K562 (cell line): ENCODE results near the gene IQGAP3. TPM values are rescaled to one million over a fixed set of nuclear protein-coding genes. Genes with fewer than 3 reads are reported as not detected.

Source experiments
- CBX5 ChIP-seq: IDR thresholded peaks from 2 replicates; pipeline ENCODE4 v1.6.1; 2014; ENCODE audit warnings: low read depth, borderline replicate concordance
- CHD4 ChIP-seq: fragments of 200-600 bp; sonication (generic); IDR thresholded peaks from 3 replicates; pipeline ENCODE4 v1.6.1; 2012; ENCODE audit warnings: low read depth, mild to moderate bottlenecking, mixed read lengths, low read length, inconsistent platforms; ENCODE audit not compliant: insufficient read depth, insufficient replicate concordance, poor library complexity, severe bottlenecking
- ERF ChIP-seq: fragments of 450-650 bp; formaldehyde crosslinking; IDR thresholded peaks from 2 replicates; pipeline ENCODE4 v1.4.0; 2020; ENCODE audit warnings: mild to moderate bottlenecking, mixed read lengths
- ETS2 ChIP-seq: IDR thresholded peaks from 2 replicates; pipeline ENCODE4 v1.6.1; 2016; ENCODE audit warnings: borderline replicate concordance, missing genetic modification characterization, mild to moderate bottlenecking, moderate library complexity, missing compliant biosample characterization; ENCODE audit not compliant: poor library complexity, severe bottlenecking
- FOXM1 ChIP-seq, 2 experiments: fragments of 450-650 bp in 1 of 2; sonication (generic) in 1 of 2; formaldehyde crosslinking in 1 of 2; IDR thresholded peaks; 2 replicates each; pipeline versions ENCODE4 v1.6.1 to v1.9.0; 2017 to 2022; ENCODE audit warnings: low read depth in 2 of 2, mild to moderate bottlenecking in 2 of 2, missing genetic modification reagents in 1 of 2, moderate library complexity in 1 of 2
- MAZ ChIP-seq, 2 experiments: fragments of 450-650 bp in 1 of 2; sonication (generic) in 1 of 2; formaldehyde crosslinking; IDR thresholded peaks in 1 of 2; conservative IDR thresholded peaks in 1 of 2; 2 replicates each; pipeline versions ENCODE4 v1.4.0 to v1.5.0; 2020; ENCODE audit warnings: mild to moderate bottlenecking in 1 of 2, missing genetic modification reagents in 1 of 2
- NFIC ChIP-seq: fragments of 450-650 bp; IDR thresholded peaks from 2 replicates; pipeline ENCODE4 v1.6.1; 2017; ENCODE audit warnings: mild to moderate bottlenecking, inconsistent platforms
- PHF20 ChIP-seq: fragments of 450-650 bp; IDR thresholded peaks from 2 replicates; pipeline ENCODE4 v1.6.1; 2018; ENCODE audit not compliant: partially characterized antibody
- RBBP5 ChIP-seq: fragments of 200-600 bp; sonication (generic); IDR thresholded peaks from 2 replicates; pipeline ENCODE4 v1.6.1; 2012; ENCODE audit warnings: borderline replicate concordance, mild to moderate bottlenecking, low read length, control low read depth, inconsistent platforms; ENCODE audit not compliant: insufficient read depth, poor library complexity, severe bottlenecking
- RFX7 ChIP-seq: fragments of 250-450 bp; sonication (Bioruptor Pico); IDR thresholded peaks from 2 replicates; pipeline ENCODE4 v1.5.1; 2021; ENCODE audit warnings: mild to moderate bottlenecking
- TRIM24 ChIP-seq, 2 experiments: fragments of 450-650 bp; IDR thresholded peaks; 2 replicates each; pipeline ENCODE4 v1.6.1; 2016
- ZBTB7A ChIP-seq: IDR thresholded peaks from 2 replicates; pipeline ENCODE4 v1.6.1; 2011; ENCODE audit warnings: low read depth, mild to moderate bottlenecking, low read length, moderate library complexity, borderline replicate concordance; ENCODE audit not compliant: control insufficient read depth
- ZNF165 ChIP-seq: fragments of 250-450 bp; sonication (Bioruptor Pico); IDR thresholded peaks from 2 replicates; pipeline ENCODE4 v1.4.0; 2020; ENCODE audit warnings: borderline replicate concordance
- ZNF263 ChIP-seq: sonication (generic); formaldehyde crosslinking; IDR thresholded peaks from 2 replicates; pipeline ENCODE4 v1.8.0; 2022; ENCODE audit warnings: mild to moderate bottlenecking, missing genetic modification reagents, borderline replicate concordance
- ZNF324 ChIP-seq: fragments of 250-450 bp; sonication (Bioruptor Pico); IDR thresholded peaks from 2 replicates; pipeline ENCODE4 v1.4.0; 2020; ENCODE audit warnings: mild to moderate bottlenecking
- ZNF436 ChIP-seq: fragments of 250-450, 450-650 bp; sonication (Bioruptor Pico); formaldehyde crosslinking; IDR thresholded peaks from 2 replicates; pipeline ENCODE4 v1.7.0; 2020; ENCODE audit warnings: mild to moderate bottlenecking
- polyA plus RNA-seq, 8 experiments: library from polyadenylated mRNA; depleted of rRNA in 4 of 8; stranded (reverse) in 5 of 8; unstranded in 3 of 8; fragments of >200 nt; fragmentation: Nextera tagmentation in 2 of 8; fragmentation: Illumina TruSeq in 1 of 8; extraction: Ambion mirVana in 2 of 8; extraction: Trizol in 1 of 8; gene quantifications; 2 replicates each; pipeline versions ENCODE4 v1.2.1 to v1.2.3, GENCODE V29; 2011 to 2014; ENCODE audit warnings: inconsistent platforms in 1 of 8, missing spikeins in 1 of 8
- total RNA-seq, 7 experiments: library from RNA; depleted of rRNA in 6 of 7; stranded (reverse); fragments of >200 nt in 6 of 7; fragmentation: Illumina TruSeq in 2 of 7; extraction: Trizol in 2 of 7; gene quantifications; 2 replicates each; pipeline versions ENCODE4 v1.2.1 to v1.2.3, GENCODE V29; 2011 to 2021; ENCODE audit warnings: low replicate concordance in 1 of 7
- TF ChIP-seq, protein P1 (sequence below): sonication (generic); formaldehyde crosslinking; IDR thresholded peaks from 2 replicates; pipeline ENCODE4 v1.8.0; 2023; ENCODE audit warnings: mild to moderate bottlenecking, missing genetic modification reagents
- TF ChIP-seq, protein P2 (sequence below): fragments of 450-650 bp; IDR thresholded peaks from 2 replicates; pipeline ENCODE4 v1.7.1; 2018; ENCODE audit warnings: mild to moderate bottlenecking, low read depth; ENCODE audit not compliant: partially characterized antibody
- TF ChIP-seq, protein P3 (sequence below): fragments of 450-650 bp; IDR thresholded peaks from 2 replicates; pipeline ENCODE4 v1.6.1; 2017; ENCODE audit warnings: mild to moderate bottlenecking, moderate library complexity
- TF ChIP-seq, protein P4 (sequence below): sonication (generic); formaldehyde crosslinking; IDR thresholded peaks from 2 replicates; pipeline ENCODE4 v1.9.0; 2022; ENCODE audit warnings: mild to moderate bottlenecking, missing genetic modification reagents

Gene IQGAP3
- total and polyA plus RNA-seq, 9 of the 15 experiments (the other 6 are each of a cell fraction or from before 2014, with no cell fraction given): 1.4 to 16.6 (median 11.9) TPM

DNA sequence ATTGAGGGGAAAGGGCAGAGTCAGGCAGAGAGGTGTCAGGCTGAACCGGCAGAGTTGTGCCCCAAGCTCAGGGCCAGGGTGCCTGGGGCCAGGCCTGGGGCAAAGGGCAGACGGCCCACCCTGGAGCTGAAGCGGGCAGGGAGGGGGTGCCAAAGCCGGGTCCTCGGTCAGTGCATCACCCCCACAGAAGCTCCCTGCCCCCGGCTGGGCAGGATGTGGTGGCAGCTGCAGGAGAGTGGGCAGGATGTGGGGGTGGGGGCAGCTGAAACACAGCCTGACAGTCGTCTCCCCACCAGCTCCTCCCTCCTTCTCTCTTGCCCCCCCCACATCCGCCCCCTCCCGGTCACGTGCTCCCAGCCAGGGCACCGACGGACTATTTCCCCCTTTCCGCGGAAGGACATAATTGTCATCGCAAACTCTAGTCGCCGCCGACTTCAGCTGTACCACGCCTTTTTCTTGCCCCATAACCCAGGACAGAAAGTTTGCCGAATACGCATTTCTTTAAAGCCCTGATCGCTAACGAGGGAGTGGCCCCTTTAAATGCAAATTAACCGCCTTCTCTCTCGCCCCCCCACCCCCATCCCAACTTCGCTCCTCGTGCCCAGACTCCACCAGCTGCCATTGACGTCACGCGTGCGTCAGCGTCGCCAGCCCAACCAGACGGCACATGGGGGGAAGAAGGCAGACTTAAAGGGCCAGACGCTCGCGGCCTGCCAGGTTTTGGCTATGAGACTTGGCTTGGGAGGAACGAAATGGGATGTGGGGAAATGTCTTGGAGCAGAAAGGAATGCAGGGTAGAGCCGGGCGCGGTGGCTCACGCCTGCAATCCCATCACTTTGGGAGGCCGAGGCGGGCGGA is 67.3 kb downstream of the IQGAP3 start (continued):
- TF ChIP-seq, protein P1, sequence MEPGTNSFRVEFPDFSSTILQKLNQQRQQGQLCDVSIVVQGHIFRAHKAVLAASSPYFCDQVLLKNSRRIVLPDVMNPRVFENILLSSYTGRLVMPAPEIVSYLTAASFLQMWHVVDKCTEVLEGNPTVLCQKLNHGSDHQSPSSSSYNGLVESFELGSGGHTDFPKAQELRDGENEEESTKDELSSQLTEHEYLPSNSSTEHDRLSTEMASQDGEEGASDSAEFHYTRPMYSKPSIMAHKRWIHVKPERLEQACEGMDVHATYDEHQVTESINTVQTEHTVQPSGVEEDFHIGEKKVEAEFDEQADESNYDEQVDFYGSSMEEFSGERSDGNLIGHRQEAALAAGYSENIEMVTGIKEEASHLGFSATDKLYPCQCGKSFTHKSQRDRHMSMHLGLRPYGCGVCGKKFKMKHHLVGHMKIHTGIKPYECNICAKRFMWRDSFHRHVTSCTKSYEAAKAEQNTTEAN (CRISPR knock-in tag): no peak
- TF ChIP-seq RBBP5: no peak
- peak; percentile 58 for TF ChIP-seq PHF20
- no peak for TF ChIP-seq ETS2
- no peak for TF ChIP-seq ZNF324 (CRISPR knock-in tag)
- TF ChIP-seq ZNF165 (CRISPR knock-in tag): no peak
- peak in 1 of 2 experiments; percentile 42; a peak in 2 of 4 replicates for TF ChIP-seq TRIM24 (IDR thresholded peaks at IDR 0.05)
- TF ChIP-seq ERF (CRISPR knock-in tag): 0 out of 2 replicates have a peak, but pooled peaks have one; percentile 23
- no peak for TF ChIP-seq CHD4
- no peak for TF ChIP-seq ZNF436 (CRISPR knock-in tag)
- no peak for TF ChIP-seq RFX7 (CRISPR knock-in tag)
- TF ChIP-seq ZNF263 (CRISPR knock-in tag): no peak; the same call in 1 of the 2 replicates
- peak; percentile 52; the same call in 1 of the 2 replicates for TF ChIP-seq NFIC
- TF ChIP-seq CBX5: no peak
- peak; percentile 42; the same call in 1 of the 2 replicates for TF ChIP-seq ZBTB7A
- TF ChIP-seq, protein P2, sequence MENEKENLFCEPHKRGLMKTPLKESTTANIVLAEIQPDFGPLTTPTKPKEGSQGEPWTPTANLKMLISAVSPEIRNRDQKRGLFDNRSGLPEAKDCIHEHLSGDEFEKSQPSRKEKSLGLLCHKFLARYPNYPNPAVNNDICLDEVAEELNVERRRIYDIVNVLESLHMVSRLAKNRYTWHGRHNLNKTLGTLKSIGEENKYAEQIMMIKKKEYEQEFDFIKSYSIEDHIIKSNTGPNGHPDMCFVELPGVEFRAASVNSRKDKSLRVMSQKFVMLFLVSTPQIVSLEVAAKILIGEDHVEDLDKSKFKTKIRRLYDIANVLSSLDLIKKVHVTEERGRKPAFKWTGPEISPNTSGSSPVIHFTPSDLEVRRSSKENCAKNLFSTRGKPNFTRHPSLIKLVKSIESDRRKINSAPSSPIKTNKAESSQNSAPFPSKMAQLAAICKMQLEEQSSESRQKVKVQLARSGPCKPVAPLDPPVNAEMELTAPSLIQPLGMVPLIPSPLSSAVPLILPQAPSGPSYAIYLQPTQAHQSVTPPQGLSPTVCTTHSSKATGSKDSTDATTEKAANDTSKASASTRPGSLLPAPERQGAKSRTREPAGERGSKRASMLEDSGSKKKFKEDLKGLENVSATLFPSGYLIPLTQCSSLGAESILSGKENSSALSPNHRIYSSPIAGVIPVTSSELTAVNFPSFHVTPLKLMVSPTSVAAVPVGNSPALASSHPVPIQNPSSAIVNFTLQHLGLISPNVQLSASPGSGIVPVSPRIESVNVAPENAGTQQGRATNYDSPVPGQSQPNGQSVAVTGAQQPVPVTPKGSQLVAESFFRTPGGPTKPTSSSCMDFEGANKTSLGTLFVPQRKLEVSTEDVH: peak; percentile 69
- peak; percentile 87 for TF ChIP-seq FOXM1 (IDR thresholded peaks at IDR 0.05; ENCODE audit: low read depth)
- TF ChIP-seq FOXM1 (CRISPR knock-in tag; IDR thresholded peaks at IDR 0.05; ENCODE audit: low read depth): no peak
- TF ChIP-seq, protein P3, sequence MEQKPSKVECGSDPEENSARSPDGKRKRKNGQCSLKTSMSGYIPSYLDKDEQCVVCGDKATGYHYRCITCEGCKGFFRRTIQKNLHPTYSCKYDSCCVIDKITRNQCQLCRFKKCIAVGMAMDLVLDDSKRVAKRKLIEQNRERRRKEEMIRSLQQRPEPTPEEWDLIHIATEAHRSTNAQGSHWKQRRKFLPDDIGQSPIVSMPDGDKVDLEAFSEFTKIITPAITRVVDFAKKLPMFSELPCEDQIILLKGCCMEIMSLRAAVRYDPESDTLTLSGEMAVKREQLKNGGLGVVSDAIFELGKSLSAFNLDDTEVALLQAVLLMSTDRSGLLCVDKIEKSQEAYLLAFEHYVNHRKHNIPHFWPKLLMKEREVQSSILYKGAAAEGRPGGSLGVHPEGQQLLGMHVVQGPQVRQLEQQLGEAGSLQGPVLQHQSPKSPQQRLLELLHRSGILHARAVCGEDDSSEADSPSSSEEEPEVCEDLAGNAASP: no peak
- TF ChIP-seq, protein P4, sequence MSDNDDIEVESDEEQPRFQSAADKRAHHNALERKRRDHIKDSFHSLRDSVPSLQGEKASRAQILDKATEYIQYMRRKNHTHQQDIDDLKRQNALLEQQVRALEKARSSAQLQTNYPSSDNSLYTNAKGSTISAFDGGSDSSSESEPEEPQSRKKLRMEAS (CRISPR knock-in tag): peak; percentile 99
- peak; percentile 95 to 97 for TF ChIP-seq MAZ (CRISPR knock-in tag; conservative IDR thresholded peaks at IDR 0.05 in 1 of 2, IDR thresholded peaks at IDR 0.05 in 1 of 2)
